Trophoblast cell (in vitro differentiated cells and primary cell): ENCODE data around the gene PRRC1.

Experiments used
- DNase-seq, 2 donors: peaks; one replicate each; pipeline ENCODE4 v3.0.0-alpha.2; 2016
- H2AFZ ChIP-seq: 2 replicates; pipeline ENCODE4 v1.6.1; 2013; ENCODE audit warnings: low read length, moderate library complexity, mild to moderate bottlenecking; ENCODE audit not compliant: insufficient read depth, poor library complexity
- H2AK5ac ChIP-seq: 2 replicates; pipeline ENCODE4 v1.6.1; 2013; ENCODE audit warnings: mild to moderate bottlenecking, low read length
- H2BK120ac ChIP-seq: 2 replicates; pipeline ENCODE4 v1.6.1; 2013; ENCODE audit warnings: low read length, mild to moderate bottlenecking, moderate library complexity; ENCODE audit not compliant: insufficient read depth, poor library complexity
- H2BK12ac ChIP-seq: 2 replicates; pipeline ENCODE4 v1.6.1; 2013; ENCODE audit warnings: mild to moderate bottlenecking, low read length, moderate library complexity
- H2BK5ac ChIP-seq: 2 replicates; pipeline ENCODE4 v1.6.1; 2013; ENCODE audit warnings: low read length, low read depth, moderate library complexity, mild to moderate bottlenecking; ENCODE audit not compliant: poor library complexity
- H3K14ac ChIP-seq: 2 replicates; pipeline ENCODE4 v1.6.1; 2013; ENCODE audit warnings: mild to moderate bottlenecking, low read length
- H3K18ac ChIP-seq: 2 replicates; pipeline ENCODE4 v1.6.1; 2013; ENCODE audit warnings: mild to moderate bottlenecking, low read length
- H3K23ac ChIP-seq: 2 replicates; pipeline ENCODE4 v1.6.1; 2013; ENCODE audit warnings: low read length
- H3K27ac ChIP-seq: 2 replicates; pipeline ENCODE4 v1.5.1; 2013; ENCODE audit warnings: low read depth, mild to moderate bottlenecking, inconsistent platforms, low read length, moderate library complexity
- H3K27me3 ChIP-seq: 2 replicates; pipeline ENCODE4 v1.6.1; 2013; ENCODE audit warnings: inconsistent platforms, mild to moderate bottlenecking, low read length, moderate library complexity; ENCODE audit not compliant: insufficient read depth
- H3K36me3 ChIP-seq, 2 experiments: 1 replicate in 1 of 2; 2 replicates in 1 of 2; pipeline ENCODE4 v1.6.1; 2013; ENCODE audit warnings: low read length in 2 of 2, mild to moderate bottlenecking in 2 of 2, moderate library complexity in 1 of 2; ENCODE audit not compliant: insufficient read depth in 2 of 2, control insufficient read depth in 1 of 2
- H3K4ac ChIP-seq: 2 replicates; pipeline ENCODE4 v1.6.1; 2013; ENCODE audit warnings: low read depth, mild to moderate bottlenecking, low read length, moderate library complexity
- H3K4me1 ChIP-seq, 2 experiments: 1 replicate in 1 of 2; 2 replicates in 1 of 2; pipeline ENCODE4 v1.6.1; 2013; ENCODE audit warnings: low read length in 2 of 2, mild to moderate bottlenecking in 2 of 2, moderate library complexity in 1 of 2; ENCODE audit not compliant: insufficient read depth in 2 of 2, control insufficient read depth in 1 of 2
- H3K4me2 ChIP-seq: 2 replicates; pipeline ENCODE4 v1.6.1; 2013; ENCODE audit warnings: inconsistent platforms, mild to moderate bottlenecking, low read length, moderate library complexity
- H3K4me3 ChIP-seq: 2 replicates; pipeline ENCODE4 v1.5.1; 2013; ENCODE audit warnings: mild to moderate bottlenecking, low read depth, low read length, inconsistent platforms
- H3K79me1 ChIP-seq: one replicate; pipeline ENCODE4 v1.6.1; 2013; ENCODE audit warnings: low read length
- H3K79me2 ChIP-seq: 2 replicates; pipeline ENCODE4 v1.6.1; 2013; ENCODE audit warnings: low read length, mild to moderate bottlenecking; ENCODE audit not compliant: control insufficient read depth, insufficient read depth, poor library complexity
- H3K9ac ChIP-seq: 2 replicates; pipeline ENCODE4 v1.6.1; 2013; ENCODE audit warnings: mild to moderate bottlenecking, low read length
- H3K9me3 ChIP-seq: 2 replicates; pipeline ENCODE4 v1.6.1; 2013; ENCODE audit warnings: low read depth, mild to moderate bottlenecking, control low read depth, inconsistent platforms, low read length; ENCODE audit not compliant: insufficient read depth
- H4K12ac ChIP-seq: 2 replicates; pipeline ENCODE4 v1.6.1; 2013; ENCODE audit warnings: low read depth, mild to moderate bottlenecking, low read length, moderate library complexity
- H4K8ac ChIP-seq: 2 replicates; pipeline ENCODE4 v1.6.1; 2013; ENCODE audit warnings: low read depth, mild to moderate bottlenecking, low read length, moderate library complexity
- H4K91ac ChIP-seq: one replicate; pipeline ENCODE4 v1.6.1; 2013; ENCODE audit warnings: low read depth, mild to moderate bottlenecking, low read length, moderate library complexity
- WGBS: extraction: QIAGEN DNeasy Blood & Tissue Kit; methylation state at CpG from one replicate; pipeline ENCODE4 v1.1.7; 2013; ENCODE audit warnings: missing lambda C conversion rate; ENCODE audit not compliant: insufficient read length, insufficient coverage; ENCODE audit errors: extremely low coverage; 5-methylcytosine and 5-hydroxymethylcytosine counted together

The PRRC1 gene

GRCh38 chr5:127517110-127517479 lies 345 bp upstream of the PRRC1 start:
- peak overlapping the region; percentile 96 for H3K4me2 ChIP-seq
- H2BK5ac ChIP-seq, result no peak overlapping the region
- H3K4me1 ChIP-seq, result peaks cover 0 to 6% of the 10 kb centered on the region in 2 experiments
- peaks cover 9% of the 10 kb centered on the region for H3K79me1 ChIP-seq
- peak overlapping the region; percentile 80 for H2AFZ ChIP-seq
- no peak overlapping the region for H2BK12ac ChIP-seq
- H3K27ac ChIP-seq, result no peak overlapping the region
- H2AK5ac ChIP-seq, result no peak overlapping the region
- H3K79me2 ChIP-seq, result peaks cover 12% of the 10 kb centered on the region
- H4K12ac ChIP-seq, result peak overlapping the region; percentile 68
- peaks cover 3% of the 10 kb centered on the region for H3K9me3 ChIP-seq
- H4K8ac ChIP-seq, result peak overlapping the region; percentile 56
- H3K23ac ChIP-seq, result no peak overlapping the region
- DNase-seq, result no peak
- H3K14ac ChIP-seq, result no peak overlapping the region
- peak overlapping the region; percentile 11 for H3K18ac ChIP-seq
- H3K4me3 ChIP-seq, result peak overlapping the region; percentile 74
- peak overlapping the region; percentile 86 for H3K9ac ChIP-seq
- no peak overlapping the region for H3K4ac ChIP-seq
- H4K91ac ChIP-seq, result no peak overlapping the region
- no peak overlapping the region for H2BK120ac ChIP-seq
- H3K36me3 ChIP-seq, result peaks cover 0 to 2% of the 10 kb centered on the region in 2 experiments
- no peaks in the 10 kb centered on the region for H3K27me3 ChIP-seq
- WGBS, result no CpG with 5 or more reads among the region's 9 CpGs

- Histone ChIP-seq H2BK5ac (peak overlapping the region; percentile 44), H3K4me1 (peaks cover 0 to 6% of the 10 kb centered on the region in 2 experiments), H4K12ac (no peak overlapping the region), H2BK120ac (no peak overlapping the region), H2AK5ac (no peak overlapping the region), H3K27ac (peak overlapping the region; percentile 73), H3K23ac (no peak overlapping the region), H3K4me2 (peak overlapping the region; percentile 52), H3K14ac (peak overlapping the region; percentile 69), H3K9ac (peak overlapping the region; percentile 86), H3K36me3 (peaks cover 3 to 4% of the 10 kb centered on the region in 2 experiments), H3K4ac (peak overlapping the region; percentile 30), H3K79me2 (peaks cover 12% of the 10 kb centered on the region), H2BK12ac (no peak overlapping the region), H3K27me3 (no peaks in the 10 kb centered on the region), H4K8ac (peak overlapping the region; percentile 71), H4K91ac (peak overlapping the region; percentile 79), H3K79me1 (peaks cover 9% of the 10 kb centered on the region), H3K9me3 (peaks cover 3% of the 10 kb centered on the region), H2AFZ (no peak overlapping the region), H3K4me3 (peak overlapping the region; percentile 99), H3K18ac (no peak overlapping the region)
- no CpG with 5 or more reads among the region's 10 CpGs for WGBS
- DNase-seq, result no peak
Measured at GRCh38 chr5:127518319-127518621, 830 bp downstream of the PRRC1 start.

GRCh38 chr5:127519527-127519926 lies 2.1 kb downstream of the PRRC1 start:
- H4K91ac ChIP-seq, result no peak overlapping the region
- peaks cover 9% of the 10 kb centered on the region for H3K79me1 ChIP-seq
- no peak overlapping the region for H2BK5ac ChIP-seq
- H3K4me3 ChIP-seq, result no peak overlapping the region
- no peak overlapping the region for H2BK12ac ChIP-seq
- no peak overlapping the region for H3K18ac ChIP-seq
- H3K27me3 ChIP-seq, result no peaks in the 10 kb centered on the region
- H3K9ac ChIP-seq, result no peak overlapping the region
- peaks cover 3% of the 10 kb centered on the region for H3K9me3 ChIP-seq
- H3K4me2 ChIP-seq, result no peak overlapping the region
- no peak overlapping the region for H2AK5ac ChIP-seq
- H3K27ac ChIP-seq, result no peak overlapping the region
- no peak overlapping the region for H4K8ac ChIP-seq
- no peak for DNase-seq
- H4K12ac ChIP-seq, result no peak overlapping the region
- H3K4me1 ChIP-seq, result peaks cover 0 to 6% of the 10 kb centered on the region in 2 experiments
- H3K36me3 ChIP-seq, result peaks cover 9 to 11% of the 10 kb centered on the region in 2 experiments
- no peak overlapping the region for H2AFZ ChIP-seq
- no peak overlapping the region for H2BK120ac ChIP-seq
- no peak overlapping the region for H3K14ac ChIP-seq
- H3K4ac ChIP-seq, result peak overlapping the region; percentile 86
- no peak overlapping the region for H3K23ac ChIP-seq
- no CpG with 5 or more reads among the region's 4 CpGs for WGBS
- H3K79me2 ChIP-seq, result peaks cover 12% of the 10 kb centered on the region

- Histone ChIP-seq H2BK120ac (no peak overlapping the region), H3K36me3 (peaks cover 11 to 13% of the 10 kb centered on the region in 2 experiments), H4K91ac (no peak overlapping the region), H3K18ac (no peak overlapping the region), H3K27ac (no peak overlapping the region), H4K12ac (no peak overlapping the region), H3K9me3 (peaks cover 3% of the 10 kb centered on the region), H3K79me2 (peaks cover 12% of the 10 kb centered on the region), H3K9ac (no peak overlapping the region), H3K27me3 (no peaks in the 10 kb centered on the region), H2AK5ac (no peak overlapping the region), H2AFZ (no peak overlapping the region), H3K4me2 (no peak overlapping the region), H3K23ac (no peak overlapping the region), H3K79me1 (peaks cover 9% of the 10 kb centered on the region), H2BK5ac (no peak overlapping the region), H3K4me3 (no peak overlapping the region), H4K8ac (no peak overlapping the region), H3K14ac (no peak overlapping the region), H3K4ac (peak overlapping the region; percentile 98), H3K4me1 (peaks cover 0 to 6% of the 10 kb centered on the region in 2 experiments), H2BK12ac (no peak overlapping the region)
- no CpG with 5 or more reads among the region's 6 CpGs for WGBS
- DNase-seq, result no peak
Measured at GRCh38 chr5:127521138-127521770, 3.8 kb downstream of the PRRC1 start.
